IgD-negative memory B cell (primary cell): Measurements from ENCODE around the gene TAOK1. TPM values are rescaled to one million over a fixed set of nuclear protein-coding genes. Genes with fewer than 3 reads are reported as not detected.
A peak's percentile ranks its signal among the peaks of the same experiment; 100 is the strongest.
"Not testable (repeated sequence)": the region's sequence is repeated elsewhere in the genome, so short reads cannot be mapped to it uniquely, and the experiment has no call there.

ENCODE experiments used
- H3K27ac Mint-ChIP-seq, 3 donors: one replicate each; pipeline ENCODE4 v1.8.0; 2020 to 2022; ENCODE audit warnings: mild to moderate bottlenecking in 3 of 3, mixed read lengths in 3 of 3, moderate library complexity in 1 of 3
- H3K27me3 Mint-ChIP-seq: one replicate; pipeline ENCODE4 v1.8.0; 2021; ENCODE audit warnings: mixed read lengths
- H3K36me3 Mint-ChIP-seq: one replicate; pipeline ENCODE4 v1.8.0; 2020; ENCODE audit warnings: mild to moderate bottlenecking, mixed read lengths
- H3K4me1 Mint-ChIP-seq, 3 donors: one replicate each; pipeline ENCODE4 v1.8.0; 2020 to 2022; ENCODE audit warnings: mixed read lengths in 3 of 3, mild to moderate bottlenecking in 1 of 3
- H3K4me3 Mint-ChIP-seq, 4 donors: one replicate each; pipeline ENCODE4 v1.8.0; 2020 to 2022; ENCODE audit warnings: mild to moderate bottlenecking in 4 of 4, mixed read lengths in 4 of 4, moderate library complexity in 3 of 4
- H3K9me3 Mint-ChIP-seq, 3 donors: one replicate each; pipeline ENCODE4 v1.8.0; 2020 to 2021; ENCODE audit warnings: mixed read lengths in 3 of 3, mild to moderate bottlenecking in 1 of 3
- polyA plus RNA-seq: library from polyadenylated mRNA; unstranded; fragments of 300-500 nt; fragmentation: Illumina TruSeq; gene quantifications from one replicate; pipeline ENCODE4 v1.2.3, GENCODE V29; 2021

TAOK1 gene
- 4.0 TPM for polyA plus RNA-seq

DNA sequence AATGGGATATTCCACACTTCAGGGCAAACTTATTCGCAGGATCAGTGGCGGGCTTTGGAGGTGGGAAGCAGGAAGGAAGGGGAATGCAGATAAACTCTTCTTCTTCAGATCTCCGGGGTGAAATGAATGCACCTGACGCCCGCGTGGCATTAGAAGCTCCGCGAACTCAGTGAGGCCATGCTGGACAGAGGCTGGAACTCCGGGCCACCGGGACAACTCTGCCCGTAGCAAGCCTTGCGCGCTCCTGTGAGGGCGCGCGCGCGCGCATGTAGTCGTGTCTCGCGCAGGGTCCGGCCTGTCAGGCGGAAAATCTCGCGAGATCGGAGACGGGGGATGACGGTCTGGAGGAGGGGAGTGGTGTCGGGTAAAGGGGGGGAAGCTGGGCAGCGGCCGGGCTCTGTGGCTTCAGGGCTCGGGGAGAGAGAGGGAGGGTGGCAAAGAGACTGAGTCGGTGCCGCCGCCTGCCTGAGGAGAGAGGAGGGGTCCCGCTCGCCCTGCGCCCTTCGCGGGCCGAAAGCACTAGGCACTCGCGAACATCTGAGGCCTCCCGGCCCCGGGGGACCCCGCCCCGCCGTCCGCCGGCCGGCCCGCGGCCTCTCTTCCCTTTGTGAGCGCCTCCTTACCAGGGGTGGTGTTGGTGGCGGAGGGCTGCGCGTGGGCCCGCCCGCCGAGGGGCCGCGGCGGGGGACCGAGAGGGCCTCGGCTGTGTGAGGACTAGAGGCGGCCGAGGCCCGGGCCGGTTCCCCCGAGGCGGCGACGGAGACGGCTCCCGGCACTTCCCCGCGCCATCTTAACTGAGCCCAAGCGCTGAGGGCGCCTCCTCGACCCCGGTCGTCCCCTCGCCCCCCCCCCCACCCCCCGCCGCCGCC is at the start of gene TAOK1:
Gene TAOK1, plus strand, starts transcription at position 382 of the 869 bp plus-strand sequence. CDS start 61,186 bp downstream, outside the sequence.
- H3K27ac Mint-ChIP-seq, result peak within 1 kb of the TSS; percentile 90 to 99 (median 94)
- peaks cover 6% of the 10 kb centered on the region for H3K36me3 Mint-ChIP-seq
- H3K4me1 Mint-ChIP-seq, result peaks cover 31 to 40% (median 38%) of the 10 kb centered on the region in 3 donors
- H3K4me3 Mint-ChIP-seq, result peak within 1 kb of the TSS; percentile 90 to 99 (median 98)
- no peaks in the 10 kb centered on the region for H3K27me3 Mint-ChIP-seq
- H3K9me3 Mint-ChIP-seq, result no peaks in the 10 kb centered on the region

DNA sequence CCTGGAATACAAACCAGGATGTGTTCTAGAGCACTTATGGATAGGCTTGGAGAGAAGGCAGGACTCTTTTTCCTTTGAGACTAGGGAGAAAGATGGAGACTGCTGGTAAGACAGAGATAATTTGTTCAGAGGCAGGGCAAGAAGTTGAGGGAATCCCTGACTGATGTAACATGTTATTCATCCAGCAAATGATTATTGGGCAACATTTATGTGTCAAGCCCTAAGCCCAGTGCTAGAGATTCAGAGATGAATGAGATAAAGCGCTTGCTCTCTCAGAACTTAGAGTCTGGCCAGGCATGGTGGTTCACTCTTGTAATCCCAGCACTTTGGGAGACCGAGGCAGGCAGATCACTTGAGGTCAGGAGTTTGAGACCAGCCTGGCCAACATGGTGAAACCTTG is 48.4 kb upstream of the TAOK1 start:
- Mint-ChIP-seq H3K4me1 (peaks cover 0 to 5% (median 0%) of the 10 kb centered on the region in 3 donors), H3K27me3 (peaks cover 9% of the 10 kb centered on the region), H3K4me3 (peak overlapping the region in 1 of 4 donors; percentile 47), H3K36me3 (no peaks in the 10 kb centered on the region), H3K9me3 (no peaks in the 10 kb centered on the region), H3K27ac (no peak overlapping the region)

DNA sequence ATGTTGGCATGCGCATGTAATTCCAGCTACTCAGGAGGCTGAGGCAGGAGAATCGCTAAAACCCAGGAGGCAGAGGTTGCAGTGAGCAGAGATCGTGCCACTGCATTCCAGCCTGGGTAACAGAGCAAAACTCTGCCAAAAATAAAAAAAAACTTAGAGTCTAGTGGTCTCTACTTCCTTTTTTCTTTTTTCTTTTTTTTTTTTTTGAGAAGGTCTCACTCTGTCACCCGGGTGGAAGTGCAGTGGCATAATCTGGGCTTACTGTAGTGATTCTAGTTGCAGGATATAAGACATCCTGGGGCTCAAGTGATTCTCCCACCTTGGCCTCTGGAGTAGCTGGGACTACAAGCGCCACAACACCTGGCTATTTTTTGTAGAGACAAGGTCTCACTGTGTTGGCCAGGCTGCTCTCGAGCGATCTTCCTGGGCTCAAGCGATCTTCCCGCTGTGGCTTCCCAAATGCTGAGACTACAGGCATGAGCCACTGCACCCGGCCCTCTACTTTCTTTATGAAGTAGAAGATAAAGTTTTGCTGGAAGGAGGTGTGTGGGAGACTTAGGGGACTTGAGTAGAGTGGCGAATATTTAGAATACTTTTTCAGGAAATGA is 47.9 kb upstream of the TAOK1 start:
- H3K27me3 Mint-ChIP-seq, result peaks cover 9% of the 10 kb centered on the region
- no peak overlapping the region for H3K27ac Mint-ChIP-seq
- H3K9me3 Mint-ChIP-seq, result no peaks in the 10 kb centered on the region
- H3K36me3 Mint-ChIP-seq, result no peaks in the 10 kb centered on the region
- H3K4me1 Mint-ChIP-seq, result peaks cover 0 to 5% (median 0%) of the 10 kb centered on the region in 3 donors
- peak overlapping the region in 1 of 4 donors; percentile 47 for H3K4me3 Mint-ChIP-seq

DNA sequence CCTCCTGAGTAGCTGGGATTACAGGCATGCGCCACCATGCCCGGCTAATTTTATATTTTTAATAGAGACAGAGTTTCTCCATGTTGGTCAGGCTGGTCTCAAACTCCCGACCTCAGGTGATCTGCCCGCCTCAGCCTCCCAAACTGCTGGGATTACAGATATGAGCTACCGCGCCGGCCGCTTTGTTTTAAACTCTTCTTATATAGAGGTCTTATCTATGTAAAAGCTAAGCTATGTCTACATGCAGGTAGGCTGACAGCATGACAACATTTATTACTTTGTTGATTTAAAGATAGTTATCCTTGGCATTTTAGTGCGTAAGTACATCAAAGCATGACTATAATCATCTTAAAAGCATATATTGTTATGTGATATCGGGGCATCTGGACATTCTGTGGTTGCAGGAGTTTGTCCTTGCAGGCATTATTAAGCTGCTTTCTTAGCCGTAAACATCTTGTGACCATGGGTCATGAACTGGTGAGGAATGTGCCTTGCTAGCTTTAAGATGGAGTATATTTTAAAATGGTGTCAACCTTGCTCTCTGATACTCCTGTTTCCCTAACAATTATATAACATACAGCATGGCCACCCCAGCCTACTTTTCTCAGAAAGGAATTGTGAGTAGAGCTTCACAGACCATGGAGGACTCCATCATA is 45.8 kb upstream of the TAOK1 start:
- H3K4me1 Mint-ChIP-seq, result peaks cover 0 to 7% (median 5%) of the 10 kb centered on the region in 3 donors
- H3K27ac Mint-ChIP-seq, result no peak overlapping the region
- no peaks in the 10 kb centered on the region for H3K36me3 Mint-ChIP-seq
- no peak overlapping the region for H3K4me3 Mint-ChIP-seq
- H3K27me3 Mint-ChIP-seq, result peaks cover 9% of the 10 kb centered on the region
- H3K9me3 Mint-ChIP-seq, result no peaks in the 10 kb centered on the region

DNA sequence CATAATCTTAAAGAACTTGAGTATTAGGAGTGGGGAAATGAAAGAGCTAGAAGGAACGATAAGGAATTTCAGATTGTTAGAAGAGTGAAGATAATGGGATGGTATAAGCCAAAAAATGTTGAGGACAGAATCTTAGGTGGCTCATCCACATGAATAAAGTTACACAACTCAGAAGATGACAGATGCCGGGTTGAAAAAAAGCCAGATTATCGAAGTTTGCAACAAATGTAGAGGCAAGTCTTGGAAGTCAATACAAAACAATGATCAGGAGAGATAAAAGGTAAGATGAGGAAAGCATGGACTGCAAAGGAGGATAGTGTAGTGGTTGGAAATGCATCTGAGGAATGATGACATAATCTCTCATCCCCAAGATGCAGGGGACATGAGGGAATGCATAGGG is 45.1 kb upstream of the TAOK1 start:
- Mint-ChIP-seq H3K36me3 (no peaks in the 10 kb centered on the region), H3K9me3 (no peaks in the 10 kb centered on the region), H3K4me3 (no peak overlapping the region), H3K27me3 (peaks cover 9% of the 10 kb centered on the region), H3K27ac (peak overlapping the region in 1 of 3 donors; percentile 6), H3K4me1 (peaks cover 0 to 7% (median 5%) of the 10 kb centered on the region in 3 donors)

DNA sequence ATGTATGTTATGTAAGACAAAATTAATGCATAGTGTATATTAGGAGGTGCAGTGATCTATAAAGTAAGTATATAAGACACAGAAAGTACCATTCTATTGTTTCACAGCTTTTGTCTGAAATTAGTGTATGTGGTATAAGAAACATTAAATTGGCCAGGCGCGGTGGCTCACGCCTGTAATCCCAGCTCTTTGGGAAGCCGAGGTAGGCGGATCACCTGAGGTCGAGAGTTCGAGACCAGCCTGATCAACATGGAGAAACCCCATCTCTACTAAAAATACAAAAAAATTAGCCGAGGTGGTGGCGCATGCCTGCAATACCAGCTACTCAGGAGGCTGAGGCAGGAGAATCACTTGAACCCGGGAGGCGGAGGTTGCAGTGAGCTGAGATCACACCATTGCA is 44.7 kb upstream of the TAOK1 start:
- H3K27ac Mint-ChIP-seq, result peak overlapping the region in 1 of 3 donors; percentile 6
- not testable (repeated sequence) for H3K27me3 Mint-ChIP-seq, H3K4me3 Mint-ChIP-seq, H3K36me3 Mint-ChIP-seq, H3K9me3 Mint-ChIP-seq, H3K4me1 Mint-ChIP-seq

DNA sequence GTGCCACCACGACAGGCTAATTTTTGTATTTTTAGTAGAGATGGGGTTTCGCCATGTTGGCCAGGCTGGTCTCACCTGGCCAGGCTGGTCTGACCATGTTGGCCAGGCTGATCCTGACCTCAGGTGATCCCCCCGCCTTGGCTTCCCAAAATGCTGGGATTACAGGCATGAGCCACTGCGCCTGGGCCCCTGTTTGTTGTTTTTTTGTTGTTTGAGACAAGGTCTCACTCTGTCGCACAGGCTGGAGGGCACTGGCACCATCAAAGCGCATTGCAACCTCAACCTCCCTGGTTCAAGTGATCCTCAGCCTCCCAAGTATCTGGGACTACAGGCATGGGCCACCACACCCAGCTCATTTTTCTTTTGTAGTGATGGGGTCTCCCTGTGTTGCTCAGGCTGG is 43.7 kb upstream of the TAOK1 start:
- no peaks in the 10 kb centered on the region for H3K36me3 Mint-ChIP-seq
- H3K4me1 Mint-ChIP-seq, result peaks cover 0 to 7% (median 5%) of the 10 kb centered on the region in 3 donors
- no peak overlapping the region for H3K27ac Mint-ChIP-seq
- peaks cover 9% of the 10 kb centered on the region for H3K27me3 Mint-ChIP-seq
- H3K4me3 Mint-ChIP-seq, result no peak overlapping the region
- no peaks in the 10 kb centered on the region for H3K9me3 Mint-ChIP-seq

DNA sequence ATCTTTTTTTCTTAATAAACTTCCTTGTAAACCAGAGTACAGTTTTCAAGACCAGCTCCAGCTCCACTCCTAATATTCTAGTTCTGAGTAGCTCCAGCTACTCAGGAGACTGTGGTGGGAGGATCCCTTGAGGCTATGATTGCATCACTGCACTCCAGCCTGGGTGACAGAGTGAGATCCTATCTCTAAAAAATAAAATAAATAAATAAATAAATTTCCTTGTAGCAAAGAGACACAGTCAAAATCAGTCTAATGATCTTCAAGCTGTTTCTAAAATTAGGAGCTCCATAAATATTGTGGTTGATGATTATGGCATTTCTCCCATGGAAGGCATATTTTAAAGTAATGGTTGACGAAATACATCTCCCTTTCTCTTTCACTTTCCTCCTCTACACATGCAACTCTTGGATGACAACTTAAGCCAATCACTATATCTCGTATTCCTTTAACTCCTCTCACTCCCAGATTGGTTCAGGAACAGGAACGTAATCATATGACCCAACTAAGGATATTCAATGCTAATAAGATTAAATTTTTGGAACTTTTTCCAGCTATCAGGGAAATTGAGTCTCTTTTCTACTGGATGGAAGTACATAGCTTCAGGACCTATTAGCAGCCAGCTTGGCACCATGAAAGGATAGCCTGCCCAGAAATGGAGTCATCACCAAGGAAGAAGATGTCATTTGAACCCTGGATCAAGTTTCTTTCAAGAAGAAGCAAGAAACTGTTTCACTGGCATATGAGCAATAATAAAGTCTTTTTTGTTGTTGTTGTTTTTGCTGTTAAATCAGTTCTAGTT is 42.1 kb upstream of the TAOK1 start:
- H3K9me3 Mint-ChIP-seq, result no peaks in the 10 kb centered on the region
- no peaks in the 10 kb centered on the region for H3K36me3 Mint-ChIP-seq
- H3K4me3 Mint-ChIP-seq, result no peak overlapping the region
- H3K27ac Mint-ChIP-seq, result no peak overlapping the region
- H3K4me1 Mint-ChIP-seq, result peaks cover 0 to 5% (median 3%) of the 10 kb centered on the region in 3 donors
- peaks cover 8% of the 10 kb centered on the region for H3K27me3 Mint-ChIP-seq

DNA sequence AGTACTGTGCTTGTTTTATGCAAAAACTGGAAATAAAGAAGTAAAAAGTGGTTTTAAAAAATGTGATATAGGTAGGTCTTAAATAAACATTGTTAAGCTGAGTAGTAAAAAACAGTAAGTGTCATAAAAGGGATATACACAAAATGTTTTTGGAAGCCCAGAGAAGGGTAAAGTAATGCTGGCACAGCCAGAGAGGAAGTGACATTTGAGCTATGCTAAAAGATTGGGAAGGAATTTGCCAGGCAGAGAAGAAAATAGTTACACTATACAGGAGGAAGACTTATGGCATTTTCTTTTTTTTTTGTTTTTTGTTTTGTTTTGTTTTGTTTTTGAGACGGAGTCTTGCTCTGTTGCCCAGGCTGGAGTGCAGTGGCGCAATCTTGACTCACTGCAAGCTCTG is 40.8 kb upstream of the TAOK1 start:
- H3K27ac Mint-ChIP-seq, result no peak overlapping the region
- H3K4me3 Mint-ChIP-seq, result no peak overlapping the region
- H3K4me1 Mint-ChIP-seq, result peaks cover 0 to 5% (median 3%) of the 10 kb centered on the region in 3 donors
- H3K36me3 Mint-ChIP-seq, result no peaks in the 10 kb centered on the region
- H3K9me3 Mint-ChIP-seq, result no peaks in the 10 kb centered on the region
- H3K27me3 Mint-ChIP-seq, result peaks cover 6% of the 10 kb centered on the region

DNA sequence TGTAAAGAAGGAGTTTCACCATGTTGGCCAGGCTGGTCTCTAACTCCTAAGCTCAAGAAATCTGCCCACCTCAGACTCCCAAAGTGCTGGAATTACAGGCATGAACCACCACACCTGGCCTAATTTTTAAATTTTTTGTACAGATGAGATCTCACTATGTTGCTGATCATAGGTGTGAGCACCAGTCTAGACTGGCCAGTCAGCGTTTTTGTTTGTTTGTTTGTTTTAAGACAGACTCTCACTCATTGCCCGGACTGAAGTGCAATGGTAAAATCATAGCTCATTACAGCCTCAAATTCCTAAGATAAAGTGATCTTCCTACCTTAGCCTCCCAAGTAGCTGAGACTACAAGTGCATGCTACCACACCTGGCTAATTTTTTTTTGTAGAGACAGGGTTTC is 38.0 kb upstream of the TAOK1 start:
- no peak overlapping the region for H3K27ac Mint-ChIP-seq
- H3K9me3 Mint-ChIP-seq, result no peaks in the 10 kb centered on the region
- H3K36me3 Mint-ChIP-seq, result no peaks in the 10 kb centered on the region

DNA sequence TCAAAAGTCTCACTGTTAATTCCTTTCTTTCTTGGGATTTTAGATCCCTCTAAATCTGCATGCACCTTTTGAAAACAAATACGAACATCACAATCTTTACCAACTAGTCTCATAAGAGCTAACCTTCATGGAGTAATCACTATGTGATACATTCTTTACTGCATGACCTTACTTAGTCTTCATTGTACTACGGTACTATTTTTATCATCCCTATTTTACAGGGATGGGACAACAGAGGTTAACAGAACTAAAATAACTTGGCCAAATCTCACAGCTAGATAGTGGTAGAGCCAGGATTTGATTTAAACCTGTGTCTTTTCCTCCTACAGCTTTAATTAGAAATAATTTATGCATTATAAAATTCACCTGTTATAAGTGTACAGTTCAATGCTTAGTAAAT is 32.9 kb upstream of the TAOK1 start:
- Mint-ChIP-seq H3K27me3 (peaks cover 3% of the 10 kb centered on the region), H3K9me3 (no peaks in the 10 kb centered on the region), H3K4me1 (peaks cover 0 to 2% (median 0%) of the 10 kb centered on the region in 3 donors), H3K27ac (no peak overlapping the region), H3K36me3 (no peaks in the 10 kb centered on the region), H3K4me3 (no peak overlapping the region)

More for the DNA sequence above, 38.0 kb upstream of the TAOK1 start:
- Mint-ChIP-seq H3K4me1 (peaks cover 0 to 5% (median 5%) of the 10 kb centered on the region in 3 donors), H3K4me3 (no peak overlapping the region), H3K27me3 (peaks cover 3% of the 10 kb centered on the region)

DNA sequence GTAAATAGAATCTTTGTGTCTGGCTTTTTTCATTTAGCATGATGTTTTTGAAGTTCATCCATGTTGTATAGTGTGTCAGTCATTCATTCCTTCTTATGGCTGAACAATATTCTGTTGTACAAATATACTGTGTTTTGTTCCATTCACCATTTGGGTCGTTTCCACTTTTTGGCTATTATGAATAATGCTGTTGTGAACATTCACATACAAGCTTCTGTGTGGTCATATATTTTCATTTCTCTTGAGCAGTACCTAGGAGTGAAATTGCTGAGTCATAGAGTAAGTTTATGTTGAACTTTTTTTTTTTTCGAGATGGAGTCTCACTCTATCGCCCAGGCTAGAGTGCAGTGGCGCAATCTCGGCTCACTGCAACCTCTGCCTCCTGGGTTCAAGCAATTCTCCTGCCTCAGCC is 32.3 kb upstream of the TAOK1 start:
- no peaks in the 10 kb centered on the region for H3K27me3 Mint-ChIP-seq
- no peak overlapping the region for H3K4me3 Mint-ChIP-seq
- no peaks in the 10 kb centered on the region for H3K36me3 Mint-ChIP-seq
- no peak overlapping the region for H3K27ac Mint-ChIP-seq
- peaks cover 0 to 2% (median 0%) of the 10 kb centered on the region in 3 donors for H3K4me1 Mint-ChIP-seq
- no peaks in the 10 kb centered on the region for H3K9me3 Mint-ChIP-seq

DNA sequence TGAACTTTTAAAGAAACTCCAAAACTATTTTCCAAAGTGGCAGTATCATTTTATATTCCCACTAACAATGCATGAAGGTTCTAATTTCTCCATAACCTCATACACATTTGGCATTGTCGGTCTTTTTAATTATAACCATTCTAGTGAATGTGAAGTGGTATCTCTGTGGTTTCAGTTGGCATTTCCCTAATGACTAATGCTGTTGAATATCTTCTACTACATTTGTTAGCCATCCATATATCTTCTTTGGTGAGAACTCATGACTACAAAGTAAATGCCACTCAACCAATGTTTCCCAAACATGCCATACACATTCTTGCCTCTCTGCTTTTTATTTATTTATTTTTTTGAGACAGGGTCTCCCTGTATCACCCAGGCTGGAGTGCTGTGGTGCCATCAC is 31.7 kb upstream of the TAOK1 start:
- H3K4me1 Mint-ChIP-seq, result peaks cover 0 to 2% (median 0%) of the 10 kb centered on the region in 3 donors
- H3K9me3 Mint-ChIP-seq, result no peaks in the 10 kb centered on the region
- no peaks in the 10 kb centered on the region for H3K27me3 Mint-ChIP-seq
- no peaks in the 10 kb centered on the region for H3K36me3 Mint-ChIP-seq
- no peak overlapping the region for H3K4me3 Mint-ChIP-seq
- H3K27ac Mint-ChIP-seq, result no peak overlapping the region

DNA sequence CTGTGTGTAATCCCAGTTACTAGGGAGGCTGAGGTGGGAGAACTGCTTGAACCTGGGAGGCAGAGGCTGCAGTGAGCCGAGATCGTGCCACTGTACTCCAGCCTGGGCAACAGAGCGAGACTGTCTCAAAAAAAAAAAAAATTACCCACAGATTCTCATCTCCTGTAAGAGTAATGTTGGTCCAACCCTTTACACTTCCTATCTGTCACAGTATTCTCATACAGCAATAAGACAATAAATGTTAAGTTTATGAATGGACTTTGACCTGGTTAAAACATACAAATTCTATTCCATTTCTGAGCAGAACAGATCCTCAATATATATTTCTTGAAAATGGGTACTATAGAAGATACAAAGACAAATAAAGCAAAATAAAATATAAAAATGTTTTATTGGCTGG is 30.4 kb upstream of the TAOK1 start:
- Mint-ChIP-seq H3K27me3 (no peaks in the 10 kb centered on the region), H3K27ac (no peak overlapping the region), H3K4me1 (peaks cover 0 to 2% (median 0%) of the 10 kb centered on the region in 3 donors), H3K4me3 (no peak overlapping the region), H3K36me3 (no peaks in the 10 kb centered on the region), H3K9me3 (no peaks in the 10 kb centered on the region)
